ENCODE results near the gene ASTN2. TPM values are rescaled to one million over a fixed set of nuclear protein-coding genes. Genes with fewer than 3 reads are reported as not detected.

ASTN2 gene
- polyA plus RNA-seq, 3 donors: 17.2 to 17.5 (median 17.5) TPM

DNA sequence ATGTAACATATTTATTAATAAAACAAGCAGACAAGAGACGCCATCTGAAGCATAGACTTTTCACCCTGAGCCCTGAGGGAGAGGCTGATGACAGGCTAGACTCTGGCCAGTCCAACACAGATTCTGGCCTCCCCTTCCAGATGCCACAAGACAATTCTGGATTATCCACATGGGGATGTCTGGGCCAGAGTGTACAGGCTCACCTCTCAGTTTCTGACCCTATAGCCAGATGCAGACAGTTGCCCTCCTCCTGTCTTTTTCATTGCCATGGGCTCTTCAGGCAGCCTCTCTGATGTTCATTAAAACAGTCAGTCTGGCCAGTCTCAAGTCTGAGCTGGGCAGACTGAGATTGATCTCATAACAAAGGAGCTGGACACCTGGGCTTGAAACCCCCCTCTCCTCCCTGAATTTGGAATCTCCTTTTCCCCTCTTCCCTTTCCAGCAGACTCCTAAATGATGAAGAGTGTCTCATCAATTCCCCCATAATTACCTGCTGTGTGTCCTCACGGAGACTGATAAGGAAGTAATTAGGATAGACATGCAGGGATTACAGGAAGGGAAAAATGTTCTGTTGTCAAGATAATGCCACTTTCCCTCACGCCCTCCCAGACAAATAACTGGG, 89.6 kb downstream of the ASTN2 start:
- DNase-seq (ENCODE audit: extremely low read depth in 1 of 11, low read depth in 9 of 11, low spot score in 4 of 11): no peak

DNA sequence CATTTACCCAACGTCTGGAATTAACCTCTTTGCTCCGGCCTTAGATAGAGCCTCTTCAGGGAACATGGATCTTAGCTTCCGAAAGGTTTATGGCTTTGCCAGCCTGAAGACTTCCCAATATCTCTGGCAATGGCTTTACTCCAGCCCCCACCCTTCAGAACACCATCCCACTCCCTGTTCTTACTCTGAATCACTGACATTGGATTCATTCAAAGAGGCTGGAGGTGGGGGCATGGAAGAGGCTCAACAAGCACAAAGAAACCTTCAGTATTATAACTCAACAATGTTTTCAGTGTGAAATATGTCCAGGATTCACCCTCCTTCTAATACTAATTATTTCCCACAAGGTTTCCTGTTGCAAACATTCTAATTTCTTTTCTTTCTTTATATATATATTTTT, 91.5 kb downstream of the ASTN2 start:
- DNase-seq (ENCODE audit: extremely low read depth in 1 of 11, low read depth in 9 of 11, low spot score in 4 of 11): no peak

DNA sequence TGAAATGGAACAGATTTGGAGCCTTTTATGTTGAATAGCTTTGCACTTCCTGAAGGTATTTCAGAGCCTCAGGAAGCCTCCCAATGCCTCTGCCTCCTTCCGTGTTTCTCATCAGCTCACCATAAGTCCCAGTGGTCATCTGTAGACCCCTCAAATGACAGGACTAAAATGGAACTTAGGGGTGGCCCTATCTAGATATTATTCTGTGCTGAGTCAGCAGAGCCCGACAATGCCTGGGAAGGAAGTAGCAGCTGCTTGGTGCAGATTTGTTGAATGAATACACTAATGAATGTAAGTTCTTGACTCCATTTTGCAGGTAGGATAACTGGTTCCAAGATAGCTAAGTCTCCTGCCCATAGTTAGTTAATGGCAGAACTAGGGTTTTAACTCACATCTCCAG, 97.7 kb downstream of the ASTN2 start:
- no peak for DNase-seq (ENCODE audit: extremely low read depth in 1 of 11, low read depth in 9 of 11, low spot score in 4 of 11)

DNA sequence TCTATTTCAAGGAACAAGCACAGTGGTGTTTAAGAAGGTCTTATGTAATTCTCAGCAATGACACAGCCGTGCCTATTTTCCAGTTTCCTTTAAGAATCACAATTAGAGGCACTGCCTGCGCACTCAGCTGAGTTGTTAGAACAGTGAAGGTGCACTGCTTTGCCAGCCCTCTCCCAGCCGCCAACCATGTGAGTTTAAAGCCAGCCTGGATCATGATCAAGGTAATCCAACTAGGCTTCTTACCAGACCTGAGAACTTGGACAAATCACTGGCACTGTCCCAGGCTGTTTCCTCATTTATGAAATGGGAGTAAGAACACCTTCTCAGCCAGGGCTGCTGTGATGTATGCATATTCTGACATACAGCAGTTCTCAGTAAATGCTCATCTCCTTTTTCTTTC, 99.6 kb downstream of the ASTN2 start:
- DNase-seq (ENCODE audit: extremely low read depth in 1 of 11, low read depth in 9 of 11, low spot score in 4 of 11): no peak

DNA sequence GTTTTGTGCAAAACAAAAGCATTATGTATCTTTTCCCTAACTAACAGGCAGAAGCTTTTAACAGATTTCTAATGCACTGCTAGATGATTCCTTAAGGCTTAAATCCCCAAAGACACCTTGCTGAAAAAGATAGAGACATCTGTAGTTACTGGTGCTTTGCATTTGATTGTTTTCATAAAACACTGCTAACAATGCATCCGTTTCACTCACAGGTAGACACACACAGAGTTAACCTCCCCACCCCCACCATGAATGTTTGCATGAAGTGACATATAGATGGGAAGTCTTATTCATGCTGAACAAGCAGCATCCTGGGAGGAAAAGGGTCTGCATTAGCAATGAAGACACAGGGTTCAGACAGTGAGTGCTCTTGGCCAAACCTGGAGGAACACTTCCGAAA, 100.9 kb downstream of the ASTN2 start:
- no peak for DNase-seq (ENCODE audit: extremely low read depth in 1 of 11, low read depth in 9 of 11, low spot score in 4 of 11)

DNA sequence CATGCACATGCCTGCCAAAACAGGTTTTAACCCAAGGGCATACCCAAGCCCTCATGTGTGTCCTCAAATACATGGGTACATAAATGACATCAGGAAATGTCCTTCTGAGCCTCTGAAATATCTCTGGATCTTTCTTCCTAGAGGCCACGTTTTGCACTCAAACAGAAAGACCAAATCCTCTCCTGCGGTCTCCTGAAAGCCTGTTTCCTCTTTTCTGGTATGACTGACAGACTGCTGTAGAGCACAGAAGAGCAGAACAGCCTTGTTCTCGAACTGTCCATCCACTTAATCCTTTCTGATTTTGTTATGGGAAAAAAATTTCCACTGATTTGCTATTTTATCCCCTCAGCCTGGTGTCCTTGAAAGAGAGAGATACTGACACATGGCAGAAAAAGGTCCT, 107.2 kb downstream of the ASTN2 start:
- DNase-seq (ENCODE audit: extremely low read depth in 1 of 11, low read depth in 9 of 11, low spot score in 4 of 11): no peak

DNA sequence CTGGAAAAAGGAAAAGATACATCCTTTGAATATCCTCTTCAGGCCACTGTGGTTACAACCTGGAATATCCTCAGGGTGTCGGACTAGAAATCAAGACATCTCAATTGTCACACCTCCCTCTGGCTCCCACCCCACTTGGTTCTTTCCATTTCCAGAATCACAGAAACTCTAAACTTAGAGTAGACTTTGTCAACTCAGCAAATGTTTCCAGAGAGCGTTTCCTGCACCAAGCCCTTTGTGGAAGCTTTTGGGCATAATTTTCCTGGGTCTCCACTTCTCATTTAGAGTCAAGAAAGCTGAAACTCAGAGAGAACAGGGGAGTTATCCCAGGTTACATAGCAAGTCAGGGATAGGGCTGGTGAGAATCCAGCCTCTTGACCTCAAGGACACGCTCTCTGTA, 108.8 kb downstream of the ASTN2 start:
- no peak for DNase-seq (ENCODE audit: extremely low read depth in 1 of 11, low read depth in 9 of 11, low spot score in 4 of 11)

DNA sequence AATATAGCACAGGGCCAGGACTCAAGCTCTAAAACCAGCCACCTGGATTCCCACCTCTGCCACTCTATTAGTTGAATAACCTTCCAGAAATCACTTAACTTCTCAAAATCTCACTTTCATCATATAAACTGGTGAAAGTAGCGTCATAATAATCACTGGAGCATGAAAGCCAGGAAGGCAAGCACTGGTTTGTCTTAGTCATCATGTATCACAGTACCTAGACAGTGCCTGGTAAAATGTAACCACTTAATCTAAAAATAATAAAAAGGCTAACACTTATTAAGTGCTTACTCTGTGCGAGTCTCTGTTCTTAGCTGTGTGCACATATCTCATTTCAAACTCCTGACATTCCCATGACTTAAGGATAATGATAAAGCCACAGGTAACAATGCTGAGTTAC, 109.4 kb downstream of the ASTN2 start:
- DNase-seq (ENCODE audit: extremely low read depth in 1 of 11, low read depth in 9 of 11, low spot score in 4 of 11): no peak

DNA sequence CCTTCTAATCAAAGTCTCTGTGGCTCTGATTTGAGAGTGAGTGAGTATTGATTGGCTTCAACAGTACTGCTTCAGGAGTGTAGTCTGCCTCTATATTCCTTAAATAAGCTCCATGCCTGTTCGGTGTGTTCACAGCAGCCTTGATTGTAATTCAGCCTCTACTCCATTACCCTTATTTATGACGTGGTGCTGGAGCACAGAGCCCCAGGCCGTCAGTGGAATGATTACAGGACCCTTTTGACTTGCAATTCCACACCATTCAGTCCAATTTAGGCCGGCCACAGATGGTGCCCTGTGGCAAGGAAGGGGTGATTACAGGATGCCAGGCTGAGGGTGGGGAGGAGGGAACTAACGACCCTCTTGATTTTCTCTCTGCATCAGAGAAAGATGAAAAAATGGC, 110.3 kb downstream of the ASTN2 start:
- DNase-seq (ENCODE audit: extremely low read depth in 1 of 11, low read depth in 9 of 11, low spot score in 4 of 11): no peak

DNA sequence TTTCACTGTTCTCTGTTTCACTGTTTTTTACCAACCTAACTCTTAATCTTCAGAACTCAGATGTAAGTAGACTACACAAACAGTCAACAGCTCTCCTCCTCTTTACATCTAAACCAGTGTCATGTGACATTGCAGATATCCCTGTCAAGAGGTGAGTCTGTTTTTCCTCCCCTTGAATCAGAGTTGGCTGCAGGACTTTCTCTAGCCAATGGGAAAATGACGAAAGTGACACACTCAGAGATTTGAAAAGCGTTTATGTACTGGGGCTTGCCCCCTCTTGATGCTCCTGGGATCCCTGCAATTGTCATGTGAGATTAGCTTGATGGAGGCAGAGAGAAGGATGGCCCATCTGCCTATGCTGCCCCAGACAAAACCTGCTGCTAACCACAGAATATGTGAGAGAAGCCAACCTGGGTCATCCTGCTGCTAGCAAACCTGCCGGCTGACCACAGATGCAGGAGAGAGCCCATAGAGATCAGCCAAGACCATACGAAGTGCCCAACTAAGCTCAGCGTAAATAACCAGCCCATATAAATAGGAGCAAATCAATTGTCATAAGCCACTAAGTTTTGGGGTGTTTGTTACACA, 111.1 kb downstream of the ASTN2 start:
- no peak for DNase-seq (ENCODE audit: extremely low read depth in 1 of 11, low read depth in 9 of 11, low spot score in 4 of 11)

DNA sequence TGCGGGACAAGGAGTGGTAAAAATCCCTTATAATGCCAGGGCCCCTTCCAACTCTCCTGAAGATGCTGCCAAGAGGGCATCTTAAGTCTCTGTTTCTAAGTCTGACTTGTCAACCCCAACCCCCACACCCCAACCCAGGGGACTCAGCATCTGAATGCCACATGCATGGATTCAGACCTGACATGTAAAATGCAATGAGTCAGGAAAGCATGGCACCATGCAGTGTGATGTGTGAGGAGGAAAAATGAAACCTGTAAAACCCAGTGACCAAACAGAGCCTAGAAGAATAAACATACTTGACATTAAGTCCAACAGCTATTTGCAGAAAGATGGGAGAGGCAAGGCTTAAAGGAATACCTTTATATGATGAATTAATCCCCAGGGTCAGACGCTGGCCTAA, 112.4 kb downstream of the ASTN2 start:
- DNase-seq (ENCODE audit: extremely low read depth in 1 of 11, low read depth in 9 of 11, low spot score in 4 of 11): no peak

DNA sequence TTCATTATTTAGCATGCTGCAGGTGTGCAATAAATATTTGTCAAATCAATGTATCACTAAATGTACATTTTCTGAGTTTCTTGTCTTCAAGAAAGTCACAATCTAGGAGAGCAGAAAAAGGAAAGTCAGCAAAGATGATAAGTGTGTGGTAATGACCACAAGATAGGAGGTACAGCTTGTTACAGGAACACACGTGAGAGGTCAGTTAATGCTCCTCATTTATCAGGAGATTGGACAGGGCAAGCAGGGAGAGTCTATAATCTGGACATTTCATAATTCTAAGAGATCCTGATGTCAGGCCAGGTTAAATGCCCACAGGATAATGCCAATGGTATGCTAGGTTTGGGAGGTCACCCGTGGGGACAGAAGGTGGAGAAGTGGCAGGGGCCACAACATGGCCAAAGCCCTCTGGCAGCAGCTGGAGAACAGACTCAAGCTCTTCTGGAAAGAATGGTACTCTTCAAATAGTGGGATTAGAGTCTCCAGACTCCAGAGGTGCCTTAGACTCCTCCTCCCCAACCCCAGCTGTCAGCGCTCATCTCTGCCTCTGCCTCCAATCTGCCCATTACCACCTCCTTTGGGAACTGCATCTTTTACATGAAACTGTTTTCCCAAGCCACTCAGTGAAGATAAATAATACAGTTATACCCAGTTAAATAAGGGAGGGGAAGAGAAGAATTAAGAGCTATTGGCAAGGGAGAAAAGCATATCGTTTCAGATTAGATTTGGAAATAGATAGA, 114.3 kb downstream of the ASTN2 start:
- DNase-seq (ENCODE audit: extremely low read depth in 1 of 11, low read depth in 9 of 11, low spot score in 4 of 11): no peak

DNA sequence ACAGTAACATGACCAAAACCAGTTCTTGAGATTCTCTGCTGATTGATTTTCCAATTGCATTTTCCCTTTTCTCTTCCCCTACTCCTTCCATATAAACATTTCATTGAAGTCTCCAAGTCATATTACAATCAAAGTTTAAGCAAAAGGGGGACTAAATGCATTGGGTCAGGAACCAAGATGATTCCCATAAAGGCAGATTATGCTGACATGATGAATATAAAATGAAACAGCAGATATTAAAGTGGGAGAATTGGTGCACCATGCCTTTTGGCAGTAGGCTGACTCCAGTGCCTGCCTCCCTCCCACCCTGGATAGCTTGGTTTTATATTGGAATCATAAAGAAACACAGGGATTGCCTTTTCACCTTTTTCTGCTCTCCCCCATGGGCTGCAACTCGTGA, 118.4 kb downstream of the ASTN2 start:
- no peak for DNase-seq (ENCODE audit: extremely low read depth in 1 of 11, low read depth in 9 of 11, low spot score in 4 of 11)

DNA sequence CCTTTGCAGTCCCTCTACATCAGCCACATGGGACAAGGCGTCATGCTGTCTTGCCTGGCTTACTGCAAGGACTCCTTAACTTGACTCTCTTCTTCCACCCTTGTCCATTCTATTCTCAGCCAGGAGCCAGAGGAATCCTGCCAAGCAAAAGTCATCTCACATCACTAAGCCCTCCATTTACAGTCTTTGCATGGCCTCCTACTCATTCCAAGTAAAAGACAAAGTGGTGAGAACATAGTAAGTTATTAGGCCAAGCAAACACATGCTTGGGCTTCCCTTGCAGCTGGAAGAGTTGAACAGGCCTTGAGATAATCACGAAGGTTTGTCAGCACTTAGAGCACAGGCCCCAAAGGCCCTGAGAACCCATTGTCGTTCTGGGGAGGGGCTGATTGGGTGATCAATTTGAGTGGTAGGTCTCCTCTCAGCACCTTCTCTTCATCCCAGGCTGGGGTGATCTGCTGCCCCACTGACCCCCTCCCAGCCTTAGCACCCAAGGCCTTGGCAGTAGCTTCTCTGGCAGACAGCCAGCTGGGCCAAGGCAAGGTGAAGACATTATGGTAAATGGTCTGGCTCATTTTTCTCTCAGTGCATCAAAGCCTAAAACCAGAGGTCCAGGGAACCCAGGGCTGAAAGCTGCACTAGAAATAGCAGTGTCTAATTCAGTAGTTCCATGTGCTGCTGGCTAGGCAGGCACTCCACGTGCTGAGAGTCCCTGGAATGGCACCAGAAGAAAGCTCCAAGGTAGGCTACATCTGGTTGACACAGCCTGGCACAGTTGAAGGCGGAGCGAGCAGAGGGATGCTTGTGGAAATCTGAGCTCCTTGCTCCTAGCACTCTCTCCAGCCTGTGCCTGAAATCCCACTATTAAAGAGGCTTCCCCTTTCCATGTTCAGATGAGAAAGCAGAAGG, 121.4 kb downstream of the ASTN2 start:
- DNase-seq (ENCODE audit: extremely low read depth in 1 of 11, low read depth in 9 of 11, low spot score in 4 of 11): no peak

DNA sequence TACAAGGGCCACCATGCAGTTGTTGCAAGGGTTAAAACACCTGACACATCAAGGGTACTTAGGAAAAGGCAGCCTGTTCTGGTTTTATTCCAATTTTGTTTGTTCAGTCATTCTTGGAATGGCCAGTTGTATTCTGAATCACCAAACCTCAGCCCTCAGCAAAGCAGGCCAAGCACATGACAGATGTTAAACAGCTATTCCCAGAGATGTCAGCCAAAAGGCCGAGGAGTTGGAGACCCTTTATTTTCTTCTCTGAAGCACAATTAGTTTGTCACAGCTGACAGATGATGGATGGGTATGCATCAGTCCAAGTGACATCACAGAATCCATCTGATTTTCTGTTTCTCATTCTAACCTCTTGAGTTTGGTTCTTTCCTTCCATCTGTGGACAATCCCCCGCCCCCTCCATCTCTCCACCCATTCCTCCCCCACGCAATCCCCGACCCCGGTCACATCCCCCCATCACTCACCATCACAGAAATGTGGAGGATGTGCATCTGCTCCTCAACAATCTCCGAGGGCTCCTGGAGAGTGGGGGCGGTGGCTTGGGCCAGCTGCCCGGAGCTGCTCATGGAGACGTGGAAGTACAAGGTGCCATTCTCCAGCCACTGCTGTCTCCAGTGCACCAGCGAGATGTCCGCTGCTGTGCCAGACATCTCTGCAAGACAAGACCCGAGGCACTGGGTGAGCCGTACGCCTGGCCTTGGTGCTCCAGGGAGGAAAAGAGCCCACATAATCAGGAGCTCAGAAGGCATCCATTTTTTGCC, 123.8 kb downstream of the ASTN2 start:
- DNase-seq (ENCODE audit: extremely low read depth in 1 of 11, low read depth in 9 of 11, low spot score in 4 of 11): no peak

DNA sequence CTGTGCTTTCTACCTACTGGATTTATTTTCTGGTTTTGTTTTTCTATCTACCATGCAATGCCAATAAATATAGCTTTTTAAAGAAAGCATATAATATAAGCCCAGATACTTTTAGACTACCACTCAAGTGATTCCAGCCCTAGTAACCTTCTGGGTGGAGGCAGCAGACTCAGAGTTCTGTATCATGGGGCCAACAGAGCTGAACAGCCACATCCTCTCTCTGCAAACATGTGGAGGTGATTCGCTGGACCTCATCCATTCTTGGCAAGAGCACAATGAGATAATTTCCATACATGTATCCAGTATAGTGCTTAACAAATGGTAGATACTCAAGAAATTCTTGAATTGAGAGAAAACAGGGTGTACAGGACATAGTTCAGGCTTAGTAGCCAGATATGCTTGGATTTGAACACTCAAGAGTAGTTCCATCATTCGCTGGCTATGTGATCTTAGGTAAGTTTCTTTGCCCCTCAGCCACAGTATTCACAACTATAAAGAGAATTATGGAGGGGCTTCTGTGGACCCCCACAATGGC, 124.5 kb downstream of the ASTN2 start:
- DNase-seq (ENCODE audit: extremely low read depth in 1 of 11, low read depth in 9 of 11, low spot score in 4 of 11): no peak

DNA sequence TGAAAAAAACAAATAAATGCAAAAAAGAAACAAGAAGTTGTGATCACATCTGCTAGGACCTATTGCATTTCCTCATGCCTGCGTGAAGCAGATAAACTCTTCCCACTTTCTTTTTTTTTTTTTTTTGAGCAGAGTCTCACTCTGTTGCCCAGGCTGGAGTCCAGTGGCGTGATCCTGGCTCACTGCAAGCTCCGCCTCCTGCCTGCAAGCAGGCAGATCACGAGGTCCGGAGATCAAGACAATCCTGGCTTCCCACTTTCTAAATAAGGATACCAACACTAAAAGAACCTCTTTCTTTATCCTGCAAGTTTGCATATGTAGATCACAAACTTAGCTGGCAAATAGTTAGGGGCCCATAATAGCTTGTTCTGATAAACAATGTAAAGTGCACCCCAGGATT, 128.6 kb downstream of the ASTN2 start:
- DNase-seq (ENCODE audit: extremely low read depth in 1 of 11, low read depth in 9 of 11, low spot score in 4 of 11): no peak

DNA sequence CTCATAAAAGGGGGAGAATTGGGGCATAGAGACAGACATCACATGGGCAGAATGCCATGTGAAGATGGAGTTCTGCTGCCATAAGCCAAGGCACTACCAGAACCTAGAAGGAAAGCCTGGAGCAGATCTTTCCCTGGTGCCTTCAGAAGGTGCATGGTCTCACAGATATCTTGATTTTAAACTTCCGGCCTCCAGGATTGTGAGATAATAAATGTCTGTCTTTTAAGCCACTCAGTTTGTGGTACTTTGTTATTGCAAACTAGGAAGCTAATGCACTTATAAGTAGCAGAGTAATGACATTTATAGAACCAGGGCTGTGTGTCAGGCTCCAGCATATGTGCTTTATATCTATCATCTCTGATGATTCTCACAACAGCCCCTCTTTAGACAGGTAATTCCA, 130.4 kb downstream of the ASTN2 start:
- no peak for DNase-seq (ENCODE audit: extremely low read depth in 1 of 11, low read depth in 9 of 11, low spot score in 4 of 11)

DNA sequence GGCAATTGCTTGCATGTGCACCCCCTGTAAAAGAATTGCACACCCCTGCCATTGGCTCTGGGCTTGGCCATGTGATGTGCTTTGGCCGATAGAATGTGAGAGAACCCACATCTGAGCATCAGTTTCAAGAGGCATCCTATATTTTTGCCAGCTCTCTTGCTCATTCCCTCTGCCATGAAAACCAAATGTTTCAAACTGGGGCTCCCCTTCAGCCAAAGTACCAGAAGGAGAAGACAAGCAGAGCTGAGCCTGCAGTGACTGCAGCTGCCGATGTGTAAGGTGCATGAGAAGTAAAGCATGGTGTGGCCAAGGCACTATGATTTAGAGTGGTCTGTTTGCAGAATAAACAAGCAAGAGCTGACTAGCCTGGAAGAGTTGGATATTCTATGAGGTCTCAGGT, 132.3 kb downstream of the ASTN2 start:
- no peak for DNase-seq (ENCODE audit: extremely low read depth in 1 of 11, low read depth in 9 of 11, low spot score in 4 of 11)
